Right kidney (tissue), 1 donor: ENCODE data around the gene ELF1.
"Not testable (repeated sequence)": the region's sequence is repeated elsewhere in the genome, so short reads cannot be mapped to it uniquely, and the experiment has no call there.

ENCODE experiments used
- DNase-seq: peaks from one replicate; pipeline ENCODE4 v3.0.0-alpha.2; 2016

Gene ELF1

DNA sequence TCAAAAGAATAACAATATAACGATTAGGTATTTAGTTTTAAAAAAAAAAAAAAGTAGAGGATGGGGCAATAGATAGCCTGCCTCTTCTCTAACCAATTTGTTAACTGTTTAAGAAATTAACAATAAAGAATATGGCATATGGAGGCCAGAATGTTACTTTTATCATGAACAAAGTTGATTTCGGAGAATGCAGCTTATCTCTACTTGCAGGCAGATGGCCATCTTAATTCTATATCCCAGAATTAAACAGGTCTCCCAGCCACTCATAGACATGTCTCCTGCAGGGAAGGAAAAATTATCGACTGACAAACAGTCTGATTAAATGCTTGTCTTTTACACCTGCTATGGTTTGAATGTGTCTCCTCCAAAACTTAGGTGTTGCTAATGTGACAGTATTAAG, 133.1 kb downstream of the ELF1 start:
- no peak for DNase-seq

DNA sequence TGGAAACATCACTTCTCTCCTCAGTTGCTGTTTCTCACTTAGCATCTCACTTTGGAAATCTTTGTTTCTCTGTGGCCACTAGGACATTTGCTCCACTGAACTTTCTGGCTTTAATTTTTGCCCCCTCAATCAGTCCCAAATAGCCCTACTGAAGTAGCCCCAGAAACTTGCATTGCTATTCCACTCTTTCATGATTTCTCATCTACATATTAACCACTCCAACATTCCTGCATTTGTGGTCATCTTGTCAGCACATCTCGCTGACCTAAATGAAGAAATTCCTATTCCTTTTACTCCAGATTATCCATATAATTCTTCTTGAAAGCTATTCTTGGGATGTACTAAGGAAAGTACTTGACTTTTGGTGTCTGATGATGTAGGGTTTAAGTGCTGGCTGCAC, 134.9 kb downstream of the ELF1 start:
- not testable (repeated sequence) for DNase-seq
